Stimulated activated CD8-positive, alpha-beta memory T cell treated with anti-CD3 and anti-CD28 coated beads, Interleukin-4, amount 100 ng/mL, for 4 hours (primary cell): ENCODE results near the gene TRPC4.
"Not testable (repeated sequence)": the region's sequence is repeated elsewhere in the genome, so short reads cannot be mapped to it uniquely, and the experiment has no call there.

Experiments
- DNase-seq, 2 donors: peaks; one replicate each; pipeline ENCODE4 v3.0.0-alpha.2; 2020; ENCODE audit warnings: low read depth in 2 of 2, low spot score in 1 of 2

The TRPC4 gene

GRCh38 chr13:37833411-37833810, 36.2 kb downstream of the TRPC4 start:
- DNase-seq: no peak

- no peak for DNase-seq
Observed at GRCh38 chr13:37816276-37816675, 53.3 kb downstream of the TRPC4 start.

- no peak for DNase-seq
Observed at GRCh38 chr13:37811441-37811840, 58.1 kb downstream of the TRPC4 start.

GRCh38 chr13:37806666-37807065, 62.9 kb downstream of the TRPC4 start:
- no peak for DNase-seq

GRCh38 chr13:37797631-37798030, 71.9 kb downstream of the TRPC4 start:
- no peak for DNase-seq

GRCh38 chr13:37796795-37797194, 72.8 kb downstream of the TRPC4 start:
- not testable (repeated sequence) for DNase-seq

GRCh38 chr13:37795326-37795725, 74.2 kb downstream of the TRPC4 start:
- DNase-seq: no peak

GRCh38 chr13:37791699-37792098, 77.9 kb downstream of the TRPC4 start:
- no peak for DNase-seq

- DNase-seq: no peak
Observed at GRCh38 chr13:37788346-37788745, 81.2 kb downstream of the TRPC4 start.

GRCh38 chr13:37777676-37778075, 91.9 kb downstream of the TRPC4 start:
- no peak for DNase-seq

GRCh38 chr13:37775871-37776270, 93.7 kb downstream of the TRPC4 start:
- no peak for DNase-seq

GRCh38 chr13:37772644-37773043, 96.9 kb downstream of the TRPC4 start:
- DNase-seq: no peak

GRCh38 chr13:37769545-37769944, 100.0 kb downstream of the TRPC4 start:
- DNase-seq: no peak

GRCh38 chr13:37769078-37769477, 100.5 kb downstream of the TRPC4 start:
- DNase-seq: no peak

GRCh38 chr13:37766502-37766901, 103.1 kb downstream of the TRPC4 start:
- DNase-seq: no peak

- no peak for DNase-seq
Observed at GRCh38 chr13:37755349-37755748, 114.2 kb downstream of the TRPC4 start.

GRCh38 chr13:37753776-37754175, 115.8 kb downstream of the TRPC4 start:
- DNase-seq: no peak

GRCh38 chr13:37752146-37752545, 117.4 kb downstream of the TRPC4 start:
- no peak for DNase-seq

- DNase-seq: no peak
Observed at GRCh38 chr13:37751025-37751424, 118.5 kb downstream of the TRPC4 start.

GRCh38 chr13:37748913-37749312, 120.7 kb downstream of the TRPC4 start:
- DNase-seq: no peak

- DNase-seq: no peak
Observed at GRCh38 chr13:37747071-37747612, 122.4 kb downstream of the TRPC4 start.

- DNase-seq: no peak
Observed at GRCh38 chr13:37741536-37741935, 128.0 kb downstream of the TRPC4 start.

GRCh38 chr13:37736045-37736444, 133.5 kb downstream of the TRPC4 start:
- no peak for DNase-seq

- DNase-seq: no peak
Observed at GRCh38 chr13:37735293-37735692, 134.3 kb downstream of the TRPC4 start.
